ENCODE data around the gene DPP6.

DPP6 gene

DNA sequence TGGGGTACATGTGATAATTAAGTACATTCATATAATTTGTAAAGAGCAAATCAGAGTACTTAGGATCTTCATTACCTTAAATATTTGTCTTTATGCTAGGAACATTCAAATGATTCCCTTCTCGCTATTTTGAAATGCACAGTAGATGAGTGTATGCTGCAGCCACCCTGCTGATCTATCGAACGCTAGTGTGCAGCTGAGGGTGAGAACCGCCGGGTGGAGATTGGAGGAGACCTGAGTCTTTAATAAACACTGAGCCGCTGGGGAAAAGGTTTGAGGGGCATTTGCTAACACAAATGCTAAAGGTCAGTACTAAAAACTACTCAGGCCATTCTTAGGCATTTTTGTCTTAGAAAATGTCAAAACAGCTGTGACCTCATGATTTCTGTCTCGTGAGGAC lies 148.0 kb downstream of the DPP6 start:
- Histone ChIP-seq H3F3A (ENCODE audit: low read depth) (no peaks in the 10 kb centered on the region), H3K4me2 (ENCODE audit: low read depth, low read length, poor library complexity, severe bottlenecking) (no peak overlapping the region), H3K4me3 (ENCODE audit: low read length, poor library complexity, severe bottlenecking) (no peak overlapping the region), H3K79me2 (ENCODE audit: insufficient read depth, low read length) (no peaks in the 10 kb centered on the region), H4K20me1 (ENCODE audit: insufficient read depth, low read length, poor library complexity, severe bottlenecking) (no peaks in the 10 kb centered on the region), H3K4me1 (ENCODE audit: insufficient read depth, low read length, poor library complexity, severe bottlenecking) (no peaks in the 10 kb centered on the region), H3K27me3 (ENCODE audit: insufficient read depth, low read length, poor library complexity, severe bottlenecking) (no peaks in the 10 kb centered on the region), H3K9ac (ENCODE audit: low read depth, low read length, poor library complexity, severe bottlenecking) (no peak overlapping the region), H3K36me3 (ENCODE audit: insufficient read depth, low read length) (no peaks in the 10 kb centered on the region), H3K9me3 (ENCODE audit: insufficient read depth, low read depth, low read length) (peaks cover 3% of the 10 kb centered on the region; the same call in 1 of the 2 replicates), H2AFZ (ENCODE audit: low read length) (no peak overlapping the region), H3K9me2 (replicated peaks; ENCODE audit: low read depth, low read length) (no peaks in the 10 kb centered on the region)
- TF ChIP-seq, protein P1, sequence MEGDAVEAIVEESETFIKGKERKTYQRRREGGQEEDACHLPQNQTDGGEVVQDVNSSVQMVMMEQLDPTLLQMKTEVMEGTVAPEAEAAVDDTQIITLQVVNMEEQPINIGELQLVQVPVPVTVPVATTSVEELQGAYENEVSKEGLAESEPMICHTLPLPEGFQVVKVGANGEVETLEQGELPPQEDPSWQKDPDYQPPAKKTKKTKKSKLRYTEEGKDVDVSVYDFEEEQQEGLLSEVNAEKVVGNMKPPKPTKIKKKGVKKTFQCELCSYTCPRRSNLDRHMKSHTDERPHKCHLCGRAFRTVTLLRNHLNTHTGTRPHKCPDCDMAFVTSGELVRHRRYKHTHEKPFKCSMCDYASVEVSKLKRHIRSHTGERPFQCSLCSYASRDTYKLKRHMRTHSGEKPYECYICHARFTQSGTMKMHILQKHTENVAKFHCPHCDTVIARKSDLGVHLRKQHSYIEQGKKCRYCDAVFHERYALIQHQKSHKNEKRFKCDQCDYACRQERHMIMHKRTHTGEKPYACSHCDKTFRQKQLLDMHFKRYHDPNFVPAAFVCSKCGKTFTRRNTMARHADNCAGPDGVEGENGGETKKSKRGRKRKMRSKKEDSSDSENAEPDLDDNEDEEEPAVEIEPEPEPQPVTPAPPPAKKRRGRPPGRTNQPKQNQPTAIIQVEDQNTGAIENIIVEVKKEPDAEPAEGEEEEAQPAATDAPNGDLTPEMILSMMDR (conservative IDR thresholded peaks at IDR 0.05; ENCODE audit: low read length): no peak
- no peak for TF ChIP-seq EZH2phosphoT487 (IDR thresholded peaks at IDR 0.05; ENCODE audit: borderline replicate concordance)

DNA sequence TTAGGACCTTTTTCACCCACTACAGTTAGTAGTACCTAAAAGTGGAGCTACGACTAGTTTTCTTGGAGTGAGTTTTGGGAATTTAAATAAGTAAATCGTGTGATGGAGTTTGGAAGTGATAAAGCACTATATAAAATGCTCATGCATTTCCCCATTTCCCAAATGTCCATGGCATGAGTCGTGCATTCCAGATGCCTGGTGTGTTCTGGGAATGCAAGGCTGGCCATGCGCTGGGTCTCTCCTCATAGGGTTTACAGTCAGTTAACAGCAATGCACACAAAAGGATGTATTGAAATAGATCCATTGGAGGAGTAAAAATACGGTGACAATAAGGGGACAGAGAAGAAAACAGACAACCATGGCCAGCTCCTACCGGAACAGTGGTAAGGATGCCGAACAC lies 149.8 kb downstream of the DPP6 start:
- Histone ChIP-seq H3K27me3 (ENCODE audit: insufficient read depth, low read length, poor library complexity, severe bottlenecking) (no peaks in the 10 kb centered on the region), H3K4me1 (ENCODE audit: insufficient read depth, low read length, poor library complexity, severe bottlenecking) (no peaks in the 10 kb centered on the region), H3K9ac (ENCODE audit: low read depth, low read length, poor library complexity, severe bottlenecking) (no peak overlapping the region), H3F3A (ENCODE audit: low read depth) (no peaks in the 10 kb centered on the region), H4K20me1 (ENCODE audit: insufficient read depth, low read length, poor library complexity, severe bottlenecking) (no peaks in the 10 kb centered on the region), H3K9me3 (ENCODE audit: insufficient read depth, low read depth, low read length) (peaks cover 3% of the 10 kb centered on the region; the same call in 1 of the 2 replicates), H3K4me2 (ENCODE audit: low read depth, low read length, poor library complexity, severe bottlenecking) (no peak overlapping the region), H3K9me2 (replicated peaks; ENCODE audit: low read depth, low read length) (no peaks in the 10 kb centered on the region), H2AFZ (ENCODE audit: low read length) (no peak overlapping the region), H3K79me2 (ENCODE audit: insufficient read depth, low read length) (no peaks in the 10 kb centered on the region), H3K36me3 (ENCODE audit: insufficient read depth, low read length) (no peaks in the 10 kb centered on the region), H3K4me3 (ENCODE audit: low read length, poor library complexity, severe bottlenecking) (no peak overlapping the region)
- TF ChIP-seq, protein P1 (conservative IDR thresholded peaks at IDR 0.05; ENCODE audit: low read length): no peak
- no peak for TF ChIP-seq EZH2phosphoT487 (IDR thresholded peaks at IDR 0.05; ENCODE audit: borderline replicate concordance)

DNA sequence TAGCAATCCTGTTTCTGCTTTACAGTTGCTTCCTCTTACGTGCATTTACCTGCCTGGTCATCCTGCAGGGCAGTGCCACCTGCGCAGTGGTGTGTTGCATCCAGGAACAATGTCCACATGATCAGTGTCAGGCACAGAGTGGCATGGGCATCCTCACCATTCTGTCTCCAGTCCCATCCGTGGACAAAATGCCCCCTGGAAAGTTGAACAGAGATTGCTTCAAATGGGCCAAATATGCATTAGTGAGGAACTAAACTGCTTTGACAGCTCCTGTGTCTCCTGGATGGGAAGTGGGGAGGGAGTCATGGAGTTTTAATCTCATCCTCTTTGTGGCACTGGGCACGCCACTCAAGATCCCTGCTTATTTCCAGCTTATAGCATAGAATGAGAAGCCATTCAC lies 151.8 kb downstream of the DPP6 start:
- H3K36me3 ChIP-seq (ENCODE audit: insufficient read depth, low read length): no peaks in the 10 kb centered on the region
- no peaks in the 10 kb centered on the region for H3F3A ChIP-seq (ENCODE audit: low read depth)
- H3K4me2 ChIP-seq (ENCODE audit: low read depth, low read length, poor library complexity, severe bottlenecking): no peak overlapping the region
- no peak overlapping the region for H3K4me3 ChIP-seq (ENCODE audit: low read length, poor library complexity, severe bottlenecking)
- H3K79me2 ChIP-seq (ENCODE audit: insufficient read depth, low read length): no peaks in the 10 kb centered on the region
- H3K27me3 ChIP-seq (ENCODE audit: insufficient read depth, low read length, poor library complexity, severe bottlenecking): no peaks in the 10 kb centered on the region
- no peaks in the 10 kb centered on the region for H3K9me2 ChIP-seq (replicated peaks; ENCODE audit: low read depth, low read length)
- no peaks in the 10 kb centered on the region for H3K4me1 ChIP-seq (ENCODE audit: insufficient read depth, low read length, poor library complexity, severe bottlenecking)
- no peaks in the 10 kb centered on the region for H4K20me1 ChIP-seq (ENCODE audit: insufficient read depth, low read length, poor library complexity, severe bottlenecking)
- no peak for TF ChIP-seq EZH2phosphoT487 (IDR thresholded peaks at IDR 0.05; ENCODE audit: borderline replicate concordance)
- TF ChIP-seq, protein P1 (conservative IDR thresholded peaks at IDR 0.05; ENCODE audit: low read length): no peak
- H2AFZ ChIP-seq (ENCODE audit: low read length): no peak overlapping the region
- no peak overlapping the region for H3K9ac ChIP-seq (ENCODE audit: low read depth, low read length, poor library complexity, severe bottlenecking)
- peaks cover 3% of the 10 kb centered on the region; the same call in 1 of the 2 replicates for H3K9me3 ChIP-seq (ENCODE audit: insufficient read depth, low read depth, low read length)

Measured in Loucy (cell line).